Iris pigment epithelial cell (primary cell): ENCODE data around the gene GALE.

ENCODE experiments used
- DNase-seq: peaks from one replicate; pipeline ENCODE4 v3.0.0-alpha.2; 2011; ENCODE audit warnings: low read depth

GALE gene

DNA sequence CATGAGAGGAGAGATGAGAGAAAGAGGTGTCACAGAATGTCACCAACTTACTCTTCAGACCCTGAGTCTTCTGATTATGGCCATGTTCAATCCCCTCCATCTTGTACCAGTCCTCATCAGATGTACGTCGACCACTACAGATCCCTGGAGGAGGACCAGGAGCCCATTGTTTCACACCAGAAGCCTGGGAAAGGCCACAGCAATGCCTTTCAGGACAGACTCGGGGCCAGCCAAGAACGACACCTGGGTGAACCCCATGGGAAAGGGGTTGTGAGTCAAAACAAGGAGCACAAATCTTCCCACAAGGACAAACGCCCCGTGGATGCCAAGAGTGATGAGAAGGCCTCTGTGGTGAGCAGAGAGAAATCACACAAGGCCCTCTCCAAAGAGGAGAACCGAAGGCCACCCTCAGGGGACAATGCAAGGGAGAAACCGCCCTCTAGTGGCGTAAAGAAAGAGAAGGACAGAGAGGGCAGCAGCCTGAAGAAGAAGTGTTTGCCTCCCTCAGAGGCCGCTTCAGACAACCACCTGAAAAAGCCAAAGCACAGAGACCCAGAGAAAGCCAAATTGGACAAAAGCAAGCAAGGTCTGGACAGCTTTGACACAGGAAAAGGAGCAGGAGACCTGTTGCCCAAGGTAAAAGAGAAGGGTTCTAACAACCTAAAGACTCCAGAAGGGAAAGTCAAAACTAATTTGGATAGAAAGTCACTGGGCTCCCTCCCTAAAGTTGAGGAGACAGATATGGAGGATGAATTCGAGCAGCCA is 49.3 kb downstream of the GALE start:
- DNase-seq = peak; percentile 61

DNA sequence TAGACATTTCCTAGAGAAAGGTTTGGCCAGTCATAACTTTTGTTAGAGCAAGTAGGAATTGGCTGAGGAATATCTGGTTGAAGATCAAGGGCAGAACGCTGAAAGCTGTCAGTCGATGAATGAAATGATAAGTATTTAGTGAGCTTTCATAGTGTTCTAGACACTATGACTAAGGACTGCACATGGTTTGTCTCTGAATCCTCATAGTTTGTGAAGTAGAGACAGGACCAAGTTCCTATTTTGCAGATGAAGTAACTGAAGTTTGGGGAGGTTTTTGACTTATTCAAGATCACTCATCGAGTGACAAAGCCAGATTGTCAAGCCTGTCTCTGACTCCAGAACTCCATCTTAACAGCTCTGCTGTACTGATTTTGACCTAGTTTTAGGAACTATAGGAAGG is 52.5 kb downstream of the GALE start:
- peak; percentile 55 for DNase-seq
